HG03025 (cell line): ENCODE results near the gene ZNF408.

Experiments used
- ATAC-seq: cut with Tn5 transposase; IDR thresholded peaks from one replicate; pipeline ENCODE4 v1.9.1; 2021; ENCODE audit warnings: mild to moderate bottlenecking, moderate library complexity; ENCODE audit not compliant: unreplicated experiment, low FRiP score

The ZNF408 gene

GRCh38 chr11:46724088-46724487 is 23.3 kb downstream of the ZNF408 start:
- no peak for ATAC-seq

GRCh38 chr11:46725338-46726205 is 24.7 kb downstream of the ZNF408 start:
- no peak for ATAC-seq

- ATAC-seq, result no peak
These were observed 25.5 kb downstream of the ZNF408 start for GRCh38 chr11:46726206-46726862.

GRCh38 chr11:46727952-46728658 is 27.3 kb downstream of the ZNF408 start:
- no peak for ATAC-seq

- no peak for ATAC-seq
These were observed 27.8 kb downstream of the ZNF408 start for GRCh38 chr11:46728659-46729040.

- no peak for ATAC-seq
These were observed 28.5 kb downstream of the ZNF408 start for GRCh38 chr11:46729110-46730027.

GRCh38 chr11:46731545-46731944 is 30.7 kb downstream of the ZNF408 start:
- ATAC-seq, result no peak

GRCh38 chr11:46733234-46733633 is 32.4 kb downstream of the ZNF408 start:
- no peak for ATAC-seq

- ATAC-seq, result no peak
These were observed 35.3 kb downstream of the ZNF408 start for GRCh38 chr11:46736146-46736545.

GRCh38 chr11:46736615-46737014 is 35.8 kb downstream of the ZNF408 start:
- ATAC-seq, result no peak

- ATAC-seq, result no peak
These were observed 36.9 kb downstream of the ZNF408 start for GRCh38 chr11:46737699-46738098.

GRCh38 chr11:46738887-46739286 is 38.1 kb downstream of the ZNF408 start:
- no peak for ATAC-seq

- ATAC-seq, result no peak
These were observed 41.0 kb downstream of the ZNF408 start for GRCh38 chr11:46741600-46742484.

- ATAC-seq, result no peak
These were observed 42.2 kb downstream of the ZNF408 start for GRCh38 chr11:46743043-46743442.

GRCh38 chr11:46743693-46744339 is 43.0 kb downstream of the ZNF408 start:
- no peak for ATAC-seq

- no peak for ATAC-seq
These were observed 44.5 kb downstream of the ZNF408 start for GRCh38 chr11:46745328-46745727.

GRCh38 chr11:46745995-46746394 is 45.2 kb downstream of the ZNF408 start:
- ATAC-seq, result no peak

- no peak for ATAC-seq
These were observed 46.3 kb downstream of the ZNF408 start for GRCh38 chr11:46747150-46747549.
